HCT116 (cell line): ENCODE measurements around the gene NFATC3. TPM values are rescaled to one million over a fixed set of nuclear protein-coding genes. Genes with fewer than 3 reads are reported as not detected.

Source experiments
- ATAC-seq: fragments of 200-7000 bp; cut with Tn5 transposase; 2 replicates; pipeline ENCODE4 v1.9.1; 2020; ENCODE audit warnings: mild to moderate bottlenecking, moderate library complexity
- BruUV-seq: library from RNA; stranded (reverse); fragments of 400-500 nt; replicated peaks from 2 replicates; lab custom pipeline; 2021; lab: Mats Ljungman, UMichigan
- CTCF ChIA-PET: fragments of 300-600 bp; sonication (Branson Sonifier 250); formaldehyde crosslinking; loops from one replicate; lab custom pipeline; 2021; ENCODE audit warnings: antibody characterized with exemption; lab: Charles Lee
- POLR2A ChIA-PET: fragments of 300-600, 350-600 bp; sonication (Branson Sonifier 250); formaldehyde crosslinking; loops from one replicate; lab custom pipeline; 2021; ENCODE audit warnings: antibody characterized with exemption; lab: Charles Lee
- RAD21 ChIA-PET, 2 experiments: fragments of 300-600 bp; sonication (Branson Sonifier 250); formaldehyde crosslinking; loops; one replicate each; lab custom pipeline; 2023; ENCODE audit warnings: low total read pairs in 2 of 2; ENCODE audit not compliant: uncharacterized antibody in 2 of 2, unreplicated experiment in 2 of 2, low non-redundant PET in 1 of 2; lab: Charles Lee
- DNase-seq: peaks from one replicate; pipeline ENCODE4 v3.0.0-alpha.2; 2010; ENCODE audit warnings: low read depth, low spot score
- H2AFZ ChIP-seq: fragments of 200-600 bp; shearing (Covaris generic), sonication (generic); 2 replicates; pipeline ENCODE4 v1.6.1; 2017; ENCODE audit warnings: low read depth, mixed run types, mixed read lengths, antibody characterized with exemption, low read length; ENCODE audit not compliant: poor library complexity, severe bottlenecking
- H3K27ac ChIP-seq: 2 replicates; pipeline ENCODE4 v1.5.1; 2012; ENCODE audit warnings: low read depth, low read length
- H3K27me3 ChIP-seq: fragments of 200-600 bp; sonication (generic); 2 replicates; pipeline ENCODE4 v1.6.1; 2016; ENCODE audit warnings: mixed run types, low read length, mixed read lengths; ENCODE audit not compliant: insufficient read depth
- H3K36me3 ChIP-seq, 2 experiments: fragments of 200-500 bp in 1 of 2; fragments of 200-600 bp in 1 of 2; sonication (Bioruptor generic) in 1 of 2; sonication (generic) in 1 of 2; 2 replicates each; pipeline versions ENCODE4 v1.5.1 to v1.6.1; 2014 to 2016; ENCODE audit warnings: low read length in 2 of 2, inconsistent platforms in 1 of 2, mixed read lengths in 1 of 2, mixed run types in 1 of 2; ENCODE audit not compliant: insufficient read depth in 2 of 2, control insufficient read depth in 1 of 2
- H3K4me1 ChIP-seq, 2 experiments: fragments of 200-600 bp in 1 of 2; sonication (generic) in 1 of 2; 2 replicates each; pipeline versions ENCODE4 v1.5.1 to v1.6.1; 2012 to 2017; ENCODE audit warnings: low read length in 2 of 2, inconsistent platforms in 1 of 2, mild to moderate bottlenecking in 1 of 2, mixed read lengths in 1 of 2, mixed run types in 1 of 2, moderate library complexity in 1 of 2; ENCODE audit not compliant: insufficient read depth in 2 of 2, control insufficient read depth in 1 of 2
- H3K4me2 ChIP-seq: fragments of 200-600 bp; sonication (generic); 2 replicates; pipeline ENCODE4 v1.6.1; 2017; ENCODE audit warnings: mixed run types, low read length, mixed read lengths
- H3K4me3 ChIP-seq, 2 experiments: fragments of 200-600 bp in 1 of 2; sonication (generic) in 1 of 2; replicated peaks in 1 of 2; 2 replicates each; pipeline ENCODE4 v1.5.1; 2011 to 2016; ENCODE audit warnings: low read length in 2 of 2, control low read depth in 1 of 2, low read depth in 1 of 2, mild to moderate bottlenecking in 1 of 2, mixed read lengths in 1 of 2, mixed run types in 1 of 2
- H3K79me2 ChIP-seq: fragments of 200-600 bp; sonication (generic); 2 replicates; pipeline ENCODE4 v1.6.1; 2017; ENCODE audit warnings: mild to moderate bottlenecking, mixed run types, low read length, moderate library complexity, mixed read lengths; ENCODE audit not compliant: insufficient read depth
- H3K9ac ChIP-seq: fragments of 200-600 bp; sonication (generic); 2 replicates; pipeline ENCODE4 v1.6.1; 2016; ENCODE audit warnings: low read length, mixed read lengths
- H3K9me2 ChIP-seq: fragments of 200-600 bp; sonication (generic), shearing (Covaris generic); 2 replicates; pipeline ENCODE4 v1.6.1; 2017; ENCODE audit warnings: mixed run types, mild to moderate bottlenecking, moderate library complexity; ENCODE audit not compliant: insufficient read depth
- H3K9me3 ChIP-seq, 2 experiments: fragments of 200-500 bp in 1 of 2; fragments of 200-600 bp in 1 of 2; sonication (Bioruptor generic) in 1 of 2; sonication (generic) in 1 of 2; 2 replicates each; pipeline ENCODE4 v1.6.1; 2014 to 2017; ENCODE audit warnings: low read length in 2 of 2, mixed read lengths in 2 of 2, inconsistent platforms in 1 of 2, low read depth in 1 of 2, mild to moderate bottlenecking in 1 of 2, mixed run types in 1 of 2, moderate library complexity in 1 of 2; ENCODE audit not compliant: control insufficient read depth in 1 of 2, insufficient read depth in 1 of 2
- H4K20me1 ChIP-seq: fragments of 200-600 bp; sonication (generic), shearing (Covaris generic); 2 replicates; pipeline ENCODE4 v1.6.1; 2017; ENCODE audit warnings: mixed run types, mild to moderate bottlenecking, moderate library complexity; ENCODE audit not compliant: insufficient read depth
- CBX3 ChIP-seq: IDR thresholded peaks from 2 replicates; pipeline ENCODE4 v1.6.1; 2012; ENCODE audit warnings: low read depth
- CEBPB ChIP-seq: IDR thresholded peaks from 2 replicates; pipeline ENCODE4 v1.6.1; 2012; ENCODE audit warnings: low read depth
- EZH2phosphoT487 ChIP-seq: fragments of 200-600 bp; IDR thresholded peaks from 2 replicates; pipeline ENCODE4 v1.6.1; 2018; ENCODE audit warnings: antibody characterized with exemption, borderline replicate concordance
- FOSL1 ChIP-seq: IDR thresholded peaks from 2 replicates; pipeline ENCODE4 v1.6.1; 2012; ENCODE audit warnings: low read depth
- JUND ChIP-seq: IDR thresholded peaks from 2 replicates; pipeline ENCODE4 v1.6.1; 2012
- POLR2A ChIP-seq: IDR thresholded peaks from 2 replicates; pipeline ENCODE4 v1.7.0; 2011; ENCODE audit warnings: borderline replicate concordance; ENCODE audit not compliant: insufficient read depth, insufficient read length; ENCODE audit errors: extremely low read depth
- POLR2AphosphoS5 ChIP-seq: IDR thresholded peaks from 2 replicates; pipeline ENCODE4 v1.6.1; 2011; ENCODE audit warnings: mild to moderate bottlenecking, low read depth, low read length, moderate library complexity
- RAD21 ChIP-seq: IDR thresholded peaks from 2 replicates; pipeline ENCODE4 v1.6.1; 2012; ENCODE audit warnings: low read depth, mild to moderate bottlenecking
- SIN3A ChIP-seq: IDR thresholded peaks from 2 replicates; pipeline ENCODE4 v1.6.1; 2012; ENCODE audit warnings: low read depth
- SP1 ChIP-seq: IDR thresholded peaks from 2 replicates; pipeline ENCODE4 v1.6.1; 2012; ENCODE audit warnings: low read depth
- SRF ChIP-seq: IDR thresholded peaks from 2 replicates; pipeline ENCODE4 v1.6.1; 2012; ENCODE audit warnings: low read depth
- TCF7L2 ChIP-seq: IDR thresholded peaks from 2 replicates; pipeline ENCODE4 v1.7.0; 2011; ENCODE audit warnings: borderline replicate concordance, inconsistent platforms; ENCODE audit not compliant: insufficient read depth, insufficient read length; ENCODE audit errors: extremely low read depth
- YY1 ChIP-seq: IDR thresholded peaks from 2 replicates; pipeline ENCODE4 v1.6.1; 2011; ENCODE audit warnings: low read length, low read depth, moderate library complexity, mild to moderate bottlenecking; ENCODE audit not compliant: insufficient replicate concordance; ENCODE audit errors: extremely low read depth
- intact Hi-C: fragments of 100-400 bp; cut with micrococcal nuclease; formaldehyde crosslinking; loops from 2 replicates; pipeline ENCODE4 v1.10.0; 2022
- total RNA-seq: library from RNA; stranded (reverse); gene quantifications from one replicate; pipeline ENCODE4 v1.2.1, GENCODE V29; 2021; ENCODE audit not compliant: unreplicated experiment
- TF ChIP-seq, protein P1 (sequence below): IDR thresholded peaks from 2 replicates; pipeline ENCODE4 v1.6.1; 2012
- TF ChIP-seq, protein P2 (sequence below): IDR thresholded peaks from 2 replicates; pipeline ENCODE4 v1.6.1; 2012

Gene NFATC3
- total RNA-seq, 1 experiment from 2014 or later, result 25.6 TPM

DNA sequence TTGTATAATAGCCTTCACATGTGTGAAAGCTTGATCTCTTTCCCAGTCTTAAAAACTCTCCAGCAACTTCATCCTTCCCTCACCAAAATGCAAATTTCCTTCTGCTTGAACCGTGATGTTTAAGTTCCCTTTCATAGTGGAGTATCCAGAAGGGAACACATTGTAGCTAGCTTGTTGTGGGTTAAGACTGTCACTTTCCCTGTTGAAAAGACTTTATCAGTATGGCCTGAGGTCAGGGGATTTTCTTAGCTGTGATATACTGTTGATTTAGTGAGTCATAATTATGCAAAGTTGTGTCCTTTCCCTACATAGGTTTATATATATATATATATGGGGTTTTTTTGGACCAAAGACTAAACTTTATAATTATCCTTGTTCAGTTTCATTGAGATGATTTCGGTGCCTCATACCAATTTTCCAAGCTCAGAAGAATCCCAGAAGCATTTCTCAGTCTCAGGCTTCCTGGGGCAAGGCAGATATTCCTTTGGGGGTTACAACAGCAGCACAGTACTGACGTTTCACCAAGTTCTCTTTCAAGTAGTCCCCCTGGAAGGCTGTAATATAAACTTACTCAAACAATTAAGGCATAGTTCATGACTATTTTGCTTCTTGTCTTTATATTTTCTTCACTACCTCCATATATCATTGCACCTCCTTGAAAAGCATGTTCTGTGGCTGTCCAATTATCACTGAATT lies 115.1 kb downstream of the NFATC3 start:
- Histone ChIP-seq H3K27me3 (no peaks in the 10 kb centered on the region), H3K9me2 (no peaks in the 10 kb centered on the region), H3K4me2 (no peak overlapping the region), H3K9ac (no peak overlapping the region), H3K79me2 (no peaks in the 10 kb centered on the region), H3K4me3 (no peak overlapping the region), H3K27ac (no peak overlapping the region), H2AFZ (no peak overlapping the region), H3K36me3 (no peaks in the 10 kb centered on the region), H4K20me1 (no peaks in the 10 kb centered on the region), H3K4me1 (no peaks in the 10 kb centered on the region), H3K9me3 (no peaks in the 10 kb centered on the region)
- RAD21 ChIA-PET, result no interaction called here
- TF ChIP-seq RAD21, result no peak
- TF ChIP-seq POLR2A, result no peak
- no peak for TF ChIP-seq POLR2AphosphoS5
- no peak for TF ChIP-seq SIN3A
- TF ChIP-seq, protein P1, sequence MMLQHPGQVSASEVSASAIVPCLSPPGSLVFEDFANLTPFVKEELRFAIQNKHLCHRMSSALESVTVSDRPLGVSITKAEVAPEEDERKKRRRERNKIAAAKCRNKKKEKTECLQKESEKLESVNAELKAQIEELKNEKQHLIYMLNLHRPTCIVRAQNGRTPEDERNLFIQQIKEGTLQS, result no peak
- TF ChIP-seq FOSL1, result no peak
- TF ChIP-seq, protein P2, sequence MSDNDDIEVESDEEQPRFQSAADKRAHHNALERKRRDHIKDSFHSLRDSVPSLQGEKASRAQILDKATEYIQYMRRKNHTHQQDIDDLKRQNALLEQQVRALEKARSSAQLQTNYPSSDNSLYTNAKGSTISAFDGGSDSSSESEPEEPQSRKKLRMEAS, result no peak
- TF ChIP-seq EZH2phosphoT487, result no peak
- TF ChIP-seq SRF, result no peak
- TF ChIP-seq YY1, result no peak
- TF ChIP-seq CBX3, result no peak
- POLR2A ChIA-PET, result no interaction called here
- no peak for ATAC-seq
- CTCF ChIA-PET, result no interaction called here
- no TSS peak for BruUV-seq
- DNase-seq, result no peak
- intact Hi-C loops, result no loop called here

DNA sequence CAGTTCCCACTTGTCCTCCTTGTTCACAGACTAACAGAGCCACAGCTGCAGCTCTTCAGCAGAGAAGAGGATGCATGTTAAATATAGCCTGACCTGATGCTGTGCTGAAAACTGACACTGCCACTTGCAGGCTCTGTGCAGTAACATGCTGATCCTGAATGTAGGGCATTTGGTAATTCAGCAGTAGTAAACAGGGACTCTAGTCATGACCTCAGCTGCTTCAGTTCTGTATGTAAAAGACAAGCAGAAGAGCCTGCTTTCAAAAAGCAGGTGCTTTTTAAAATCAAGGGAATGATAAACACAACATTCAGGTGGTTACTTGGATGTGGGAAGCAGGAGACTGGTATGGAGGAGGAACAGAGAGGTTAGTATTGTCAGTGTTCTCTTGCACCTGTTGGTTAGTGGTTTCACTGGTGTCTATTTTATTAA lies 116.9 kb downstream of the NFATC3 start:
- H3K9me2 ChIP-seq, result no peaks in the 10 kb centered on the region
- POLR2A ChIA-PET, result no interaction called here
- intact Hi-C loops, result no loop called here

More for the DNA sequence above, 116.9 kb downstream of the NFATC3 start:
- H2AFZ ChIP-seq, result no peak overlapping the region
- no peak overlapping the region for H3K4me3 ChIP-seq
- CTCF ChIA-PET, result no interaction called here
- no TSS peak for BruUV-seq
- no peak for DNase-seq
- no peak for TF ChIP-seq TCF7L2
- TF ChIP-seq, protein P2, result no peak
- no peak for TF ChIP-seq RAD21
- no peak for TF ChIP-seq JUND
- no peak for TF ChIP-seq SIN3A
- TF ChIP-seq CEBPB, result no peak
- TF ChIP-seq SRF, result no peak
- no peak for TF ChIP-seq SP1
- no peaks in the 10 kb centered on the region for H4K20me1 ChIP-seq
- RAD21 ChIA-PET, result no interaction called here
- no peak overlapping the region for H3K9ac ChIP-seq
- H3K4me2 ChIP-seq, result no peak overlapping the region
- no peak for ATAC-seq
- H3K9me3 ChIP-seq, result no peaks in the 10 kb centered on the region
- no peaks in the 10 kb centered on the region for H3K79me2 ChIP-seq
- no peaks in the 10 kb centered on the region for H3K4me1 ChIP-seq
- H3K27ac ChIP-seq, result no peak overlapping the region
- H3K27me3 ChIP-seq, result no peaks in the 10 kb centered on the region
- no peaks in the 10 kb centered on the region for H3K36me3 ChIP-seq
